Natural killer cell treated with Interleukin-12 subunit alpha and Interleukin-12 subunit beta and Interleukin-15 and Interleukin-18, amount 100 ng/mL, for 72 hours (primary cell): ENCODE measurements around the gene CASP6. TPM values are rescaled to one million over a fixed set of nuclear protein-coding genes. Genes with fewer than 3 reads are reported as not detected.

Source experiments
- ATAC-seq, 2 donors: fragments of 150-1000 bp; cut with Tn5 transposase in 1 of 2; sonication (Bioruptor Pico), chemical (Tn5 transposase) in 1 of 2; 2 replicates each; pipeline ENCODE4 v1.10.0; 2021
- DNase-seq: peaks from one replicate; pipeline ENCODE4 v3.0.0; 2022; ENCODE audit warnings: low spot score
- H3K27ac Mint-ChIP-seq, 2 donors: 1 replicate in 1 of 2; 2 replicates in 1 of 2; pipeline ENCODE4 v1.8.0; 2022; ENCODE audit warnings: mixed read lengths in 2 of 2, mild to moderate bottlenecking in 1 of 2, moderate library complexity in 1 of 2
- H3K27me3 Mint-ChIP-seq, 2 donors: 1 replicate in 1 of 2; 2 replicates in 1 of 2; pipeline ENCODE4 v1.8.0; 2022; ENCODE audit warnings: mixed read lengths in 2 of 2
- H3K36me3 Mint-ChIP-seq: one replicate; pipeline ENCODE4 v1.8.0; 2022; ENCODE audit warnings: mixed read lengths
- H3K4me1 Mint-ChIP-seq, 2 donors: 1 replicate in 1 of 2; 2 replicates in 1 of 2; pipeline ENCODE4 v1.8.0; 2022; ENCODE audit warnings: low read depth in 2 of 2, mixed read lengths in 2 of 2, mild to moderate bottlenecking in 1 of 2
- H3K4me3 Mint-ChIP-seq: one replicate; pipeline ENCODE4 v1.8.0; 2022; ENCODE audit warnings: mixed read lengths
- H3K9me3 Mint-ChIP-seq: 2 replicates; pipeline ENCODE4 v1.8.0; 2022; ENCODE audit warnings: mixed read lengths
- total RNA-seq, 2 donors: library from RNA; stranded (reverse); gene quantifications; one replicate each; pipeline ENCODE4 v1.2.3, GENCODE V29; 2022

The CASP6 gene
- total RNA-seq, 2 donors from 2014 or later: 5.3 to 7.4 TPM

DNA sequence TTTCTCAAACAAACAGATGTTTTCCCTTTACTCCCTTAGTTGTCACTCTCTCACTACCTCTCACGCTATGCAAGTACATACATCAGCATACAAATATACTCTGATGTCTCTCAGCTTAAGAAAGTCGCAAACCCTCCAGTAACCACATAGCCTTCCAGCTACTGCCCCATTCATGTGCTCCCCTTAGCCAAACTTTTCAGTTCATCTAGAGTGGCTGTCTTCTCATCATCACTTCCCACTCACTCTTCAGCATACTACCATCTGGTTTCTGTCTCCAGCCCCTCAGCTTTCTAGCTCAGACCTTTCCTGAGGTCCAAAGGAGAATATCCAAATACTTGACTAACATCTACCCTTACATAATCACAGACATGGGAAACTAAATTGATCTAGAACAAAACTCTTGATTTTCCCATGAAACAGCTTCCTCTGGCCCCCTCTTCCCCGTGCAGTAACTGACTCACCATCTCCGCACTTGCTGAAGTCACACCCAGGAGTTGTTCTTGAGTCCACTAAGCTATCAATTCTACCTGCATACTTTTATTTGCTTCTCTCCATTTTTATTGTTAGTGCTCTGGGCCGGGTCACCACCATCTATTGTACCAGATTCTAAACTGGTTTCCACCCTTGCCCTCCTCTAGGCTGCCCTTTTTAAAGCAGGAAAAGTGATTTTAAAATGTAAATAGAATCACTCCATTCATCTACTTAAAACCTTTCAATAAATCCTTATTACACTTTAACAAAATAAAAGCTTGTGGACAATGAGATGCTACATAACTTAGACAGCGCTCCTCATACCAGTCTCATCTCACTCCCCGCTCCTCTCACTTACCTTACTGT, 57.2 kb downstream of the CASP6 start:
- Mint-ChIP-seq H3K27me3 (no peaks in the 10 kb centered on the region), H3K4me3 (no peak overlapping the region), H3K27ac (no peak overlapping the region), H3K36me3 (peaks cover 7% of the 10 kb centered on the region), H3K4me1 (peaks cover 12 to 16% of the 10 kb centered on the region in 2 donors), H3K9me3 (peaks cover 5% of the 10 kb centered on the region)
- DNase-seq (no peak), ATAC-seq (no peak)

DNA sequence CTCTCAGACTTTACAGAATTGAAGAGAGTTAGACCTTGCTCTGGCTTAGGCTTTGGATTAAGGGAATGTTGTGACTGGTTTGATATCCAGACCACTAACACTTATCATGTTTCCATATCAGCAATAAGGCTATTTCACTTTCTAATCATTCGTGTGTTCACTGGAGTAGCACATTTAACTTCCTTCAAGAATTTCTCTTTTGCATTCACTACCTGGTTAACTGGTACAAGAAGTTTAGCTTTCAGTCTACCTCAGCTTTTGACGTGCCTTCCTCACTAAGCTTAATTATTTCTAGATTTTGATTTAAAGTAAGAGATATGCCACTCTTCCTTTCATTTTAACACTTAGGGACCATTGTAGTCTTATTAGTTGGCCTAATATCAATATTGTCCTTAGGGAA, 62.6 kb downstream of the CASP6 start:
- Mint-ChIP-seq H3K4me1 (peaks cover 0 to 4% of the 10 kb centered on the region in 2 donors), H3K27ac (no peak overlapping the region), H3K9me3 (no peaks in the 10 kb centered on the region), H3K36me3 (no peaks in the 10 kb centered on the region), H3K27me3 (no peaks in the 10 kb centered on the region), H3K4me3 (no peak overlapping the region)
- no peak for DNase-seq
- ATAC-seq: no peak

Other genes with a start within 250 kb of the CASP6 start
- gene MCUB, start 143.2 kb downstream of the CASP6 start, total RNA-seq: 10 to 100 TPM; 13.0 to 21.8 TPM
- gene PLA2G12A, start 26.6 kb upstream of the CASP6 start, total RNA-seq: 10 to 100 TPM; 11.9 to 14.4 TPM
- gene CFI, start 98.6 kb upstream of the CASP6 start, total RNA-seq: not detected
- gene GAR1, start 112.3 kb upstream of the CASP6 start, total RNA-seq: 10 to 100 TPM; 22.1 to 35.2 TPM
- under 1 TPM in 1 of 2 donors, not detected in 1; 0.31 TPM for gene RRH, start 124.5 kb upstream of the CASP6 start, total RNA-seq
- under 1 TPM; 0.07 to 0.73 TPM for gene LRIT3, start 144.7 kb upstream of the CASP6 start, total RNA-seq
- gene EGF, start 209.4 kb upstream of the CASP6 start, total RNA-seq: not detected